Spleen (tissue), 13 donors: ENCODE measurements around the gene NRCAM. TPM values are rescaled to one million over a fixed set of nuclear protein-coding genes. Genes with fewer than 3 reads are reported as not detected.
A peak's percentile ranks its signal among the peaks of the same experiment; 100 is the strongest.
"Not testable (repeated sequence)": the region's sequence is repeated elsewhere in the genome, so short reads cannot be mapped to it uniquely, and the experiment has no call there.

ENCODE experiments used
- DNase-seq: peaks from one replicate; pipeline ENCODE4 v3.0.0-alpha.2; 2020
- H3K27ac ChIP-seq, 8 donors: fragments of 200-600 bp; sonication (generic) in 7 of 8; 1 replicate in 4 of 8; 2 replicates in 4 of 8; pipeline versions ENCODE4 v1.5.0 to v1.8.0; 2016 to 2021; ENCODE audit warnings: inconsistent platforms in 4 of 8, mild to moderate bottlenecking in 4 of 8, moderate library complexity in 1 of 8
- H3K27me3 ChIP-seq, 7 donors: fragments of 200-600 bp; sonication (generic) in 6 of 7; replicated peaks in 1 of 7; 1 replicate in 4 of 7; 2 replicates in 3 of 7; pipeline versions ENCODE4 v1.5.0 to v1.8.0; 2016 to 2021; ENCODE audit warnings: inconsistent platforms in 3 of 7, mild to moderate bottlenecking in 1 of 7
- H3K36me3 ChIP-seq, 6 donors: fragments of 200-600 bp; sonication (generic) in 5 of 6; 1 replicate in 4 of 6; 2 replicates in 2 of 6; pipeline versions ENCODE4 v1.5.0 to v1.8.0; 2016 to 2021; ENCODE audit warnings: inconsistent platforms in 2 of 6
- H3K4me1 ChIP-seq, 6 donors: fragments of 200-600 bp; sonication (generic) in 5 of 6; 1 replicate in 3 of 6; 2 replicates in 3 of 6; pipeline versions ENCODE4 v1.5.0 to v1.8.0; 2016 to 2021; ENCODE audit warnings: inconsistent platforms in 3 of 6
- H3K4me3 ChIP-seq, 8 donors: fragments of 200-600 bp; sonication (generic) in 7 of 8; 1 replicate in 4 of 8; 2 replicates in 4 of 8; pipeline versions ENCODE4 v1.5.0 to v1.8.0; 2016 to 2021; ENCODE audit warnings: inconsistent platforms in 4 of 8, mild to moderate bottlenecking in 4 of 8, moderate library complexity in 2 of 8
- H3K9me3 ChIP-seq, 8 donors: fragments of 200-600 bp; sonication (generic) in 7 of 8; 1 replicate in 4 of 8; 2 replicates in 4 of 8; pipeline versions ENCODE4 v1.5.0 to v1.8.0; 2016 to 2021; ENCODE audit warnings: inconsistent platforms in 4 of 8
- POLR2A ChIP-seq, 3 donors: fragments of 450-650 bp; IDR thresholded peaks; one replicate each; pipeline ENCODE4 v1.5.1; 2017; ENCODE audit warnings: antibody characterized with exemption in 3 of 3, mild to moderate bottlenecking in 1 of 3
- POLR2AphosphoS5 ChIP-seq, 3 donors: sonication (generic); formaldehyde crosslinking; IDR thresholded peaks; one replicate each; pipeline ENCODE4 v1.5.1; 2017; ENCODE audit warnings: antibody characterized with exemption in 3 of 3
- WGBS, 5 donors: extraction: QIAGEN DNeasy Blood & Tissue Kit in 3 of 5; methylation state at CpG; one replicate each; pipeline versions ENCODE4 v1.1.5 to v1.1.7; 2013 to 2018; 5-methylcytosine and 5-hydroxymethylcytosine counted together
- intact Hi-C: fragments of 100-400 bp; cut with DNase I; formaldehyde crosslinking; loops from one replicate; pipeline ENCODE4 v1.15.0; 2023; ENCODE audit warnings: low total_unique reads
- long read RNA-seq, 2 donors: transcript quantifications; one replicate each; lab custom pipeline, GENCODE V29; 2026
- polyA plus RNA-seq, 3 donors: library from polyadenylated mRNA; stranded (reverse); fragments of 200-250 nt; gene quantifications; one replicate each; pipeline ENCODE4 v1.2.1, GENCODE V29; 2013
- total RNA-seq, 7 donors: library from RNA; depleted of rRNA in 3 of 7; stranded (reverse); fragments of >200 nt in 3 of 7; fragmentation: NEBNext Ultra II Directional in 4 of 7; extraction: Animal tissue kit (Norgen Biotek cat#: 25700) in 4 of 7; gene quantifications; one replicate each; pipeline versions ENCODE4 v1.1.0 to v1.2.1, GENCODE V29; 2016 to 2021
- TF ChIP-seq, protein P1 (sequence below), 11 experiments: fragments of 200-600 bp in 7 of 11; fragments of 450-650 bp in 4 of 11; sonication (generic) in 4 of 11; IDR thresholded peaks in 8 of 11; conservative IDR thresholded peaks in 3 of 11; 1 replicate in 7 of 11; 2 replicates in 4 of 11; pipeline versions ENCODE4 v1.4.0 to v1.8.0; 2016 to 2021; ENCODE audit warnings: antibody characterized with exemption in 11 of 11, inconsistent platforms in 4 of 11, mild to moderate bottlenecking in 1 of 11
- donor health status: healthy with polysubstance abuse.
- donor health status: DM: no; HTN: no; CAD: no; lungs with moderate emphysema.
- donor health status: DM: no; HTN: no; CAD: no.
- donor health status: Bipolar disorder and iron deficiency.
- donor health status: healthy.
- donor health status: DM: no; HTN: no; CAD: no.
- donor health status: DM: yes; HTN: yes; CAD: no.

NRCAM gene
- total RNA-seq = 10 to 100 TPM in 6 of 7 donors, 1 to 10 TPM in 1; 4.1 to 88.5 (median 30.2) TPM
- polyA plus RNA-seq = 1 to 10 TPM; 5.4 to 8.7 (median 8.6) TPM
- long read RNA-seq, donor 1 = 0 reads
- long read RNA-seq, donor 2 = 0 reads

DNA sequence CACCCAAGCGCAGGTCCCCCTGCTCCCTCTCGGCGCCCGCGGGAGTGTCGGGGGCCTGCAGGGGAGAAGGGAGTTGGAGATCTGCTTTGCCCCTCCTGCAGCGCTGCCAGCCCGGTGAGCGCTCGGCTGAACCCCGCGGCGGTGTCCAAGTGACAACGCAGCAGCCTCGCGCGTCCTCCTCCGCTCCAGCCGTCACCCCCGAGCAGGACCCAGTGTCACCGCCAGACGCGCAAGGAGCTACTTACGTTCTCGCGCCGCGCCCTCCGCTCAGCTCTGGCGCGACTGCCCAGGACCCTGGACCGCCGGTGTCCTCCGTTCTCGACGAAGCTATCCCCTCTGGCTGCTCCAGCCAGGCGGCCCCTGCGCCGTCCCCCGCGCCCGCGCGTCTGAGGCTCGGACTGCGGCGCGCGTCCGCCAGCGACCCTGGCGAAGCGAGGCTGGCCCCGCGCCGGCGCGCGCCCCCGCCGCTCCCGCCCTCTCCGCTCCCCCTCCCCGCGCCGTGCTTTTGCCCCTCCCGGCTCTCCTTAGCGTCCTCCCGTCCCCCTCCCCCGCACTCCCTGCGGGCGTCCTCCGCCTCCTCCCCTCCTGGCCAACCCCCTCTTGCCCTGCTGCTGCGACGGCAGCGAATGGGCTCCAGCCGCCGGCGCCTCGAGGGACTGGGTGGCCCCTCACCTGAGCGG, at the start of gene NRCAM:
Gene NRCAM, minus strand, starts transcription at position 439 of the 680 bp plus-strand sequence. CDS start 216,372 bp downstream, outside the sequence.
- peak; percentile 80 for DNase-seq
- intact Hi-C loops = no loop called here
- no peak for TF ChIP-seq POLR2A (IDR thresholded peaks at IDR 0.05)
- peak in 2 of 3 donors; percentile 41 to 77 for TF ChIP-seq POLR2AphosphoS5 (IDR thresholded peaks at IDR 0.05)
- TF ChIP-seq, protein P1, sequence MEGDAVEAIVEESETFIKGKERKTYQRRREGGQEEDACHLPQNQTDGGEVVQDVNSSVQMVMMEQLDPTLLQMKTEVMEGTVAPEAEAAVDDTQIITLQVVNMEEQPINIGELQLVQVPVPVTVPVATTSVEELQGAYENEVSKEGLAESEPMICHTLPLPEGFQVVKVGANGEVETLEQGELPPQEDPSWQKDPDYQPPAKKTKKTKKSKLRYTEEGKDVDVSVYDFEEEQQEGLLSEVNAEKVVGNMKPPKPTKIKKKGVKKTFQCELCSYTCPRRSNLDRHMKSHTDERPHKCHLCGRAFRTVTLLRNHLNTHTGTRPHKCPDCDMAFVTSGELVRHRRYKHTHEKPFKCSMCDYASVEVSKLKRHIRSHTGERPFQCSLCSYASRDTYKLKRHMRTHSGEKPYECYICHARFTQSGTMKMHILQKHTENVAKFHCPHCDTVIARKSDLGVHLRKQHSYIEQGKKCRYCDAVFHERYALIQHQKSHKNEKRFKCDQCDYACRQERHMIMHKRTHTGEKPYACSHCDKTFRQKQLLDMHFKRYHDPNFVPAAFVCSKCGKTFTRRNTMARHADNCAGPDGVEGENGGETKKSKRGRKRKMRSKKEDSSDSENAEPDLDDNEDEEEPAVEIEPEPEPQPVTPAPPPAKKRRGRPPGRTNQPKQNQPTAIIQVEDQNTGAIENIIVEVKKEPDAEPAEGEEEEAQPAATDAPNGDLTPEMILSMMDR (IDR thresholded peaks at IDR 0.05 in 8 of 11, conservative IDR thresholded peaks at IDR 0.05 in 3 of 11) = peak in 1 of 11 experiments; percentile 9
- H3K27ac ChIP-seq = peak within 1 kb of the TSS in 7 of 8 donors; percentile 7 to 78 (median 44)
- WGBS, 5 donors = 0 to 3% (median 1%) methylated on average over 7 to 81 of the region's 81 CpGs
- peaks cover 7 to 35% (median 25%) of the 10 kb centered on the region in 6 donors for H3K4me1 ChIP-seq
- peaks cover 0 to 82% (median 41%) of the 10 kb centered on the region in 7 donors for H3K27me3 ChIP-seq
- H3K4me3 ChIP-seq = peak within 1 kb of the TSS; percentile 45 to 80 (median 61)
- H3K9me3 ChIP-seq = no peaks in the 10 kb centered on the region
- no peaks in the 10 kb centered on the region for H3K36me3 ChIP-seq

GRCh38 chr7:108504576-108504975, 48.3 kb upstream of the NRCAM start:
- H3K9me3 ChIP-seq, DNase-seq, H3K27me3 ChIP-seq, H3K4me3 ChIP-seq: not testable (repeated sequence)
- Histone ChIP-seq H3K4me1 (peaks cover 0 to 39% (median 8%) of the 10 kb centered on the region in 6 donors), H3K27ac (peak overlapping the region in 6 of 8 donors; percentile 27 to 85 (median 82)), H3K36me3 (peaks cover 0 to 56% (median 24%) of the 10 kb centered on the region in 6 donors)
- 78 to 89% (median 83%) methylated on average over 3 of the region's 3 CpGs for WGBS, 5 donors
- intact Hi-C loops = loop anchor here (5.0 kb wide), 1 partner anchor 322 kb away; no protein-coding TSS in a partner anchor

GRCh38 chr7:108503112-108504026, 47.1 kb upstream of the NRCAM start:
- H3K9me3 ChIP-seq = no peaks in the 10 kb centered on the region
- TF ChIP-seq, protein P1 (IDR thresholded peaks at IDR 0.05 in 8 of 11, conservative IDR thresholded peaks at IDR 0.05 in 3 of 11) = no peak
- peak in 1 of 3 donors; percentile 46 for TF ChIP-seq POLR2A (IDR thresholded peaks at IDR 0.05)
- WGBS, 5 donors = 59 to 68% (median 62%) methylated on average over 5 of the region's 5 CpGs
- H3K36me3 ChIP-seq = peaks cover 0 to 67% (median 24%) of the 10 kb centered on the region in 6 donors
- intact Hi-C loops = loop anchor here (5.0 kb wide), 1 partner anchor 321 kb away; no protein-coding TSS in a partner anchor
- no peak for DNase-seq
- H3K27me3 ChIP-seq = no peaks in the 10 kb centered on the region
- peak overlapping the region in 1 of 8 donors; percentile 29 for H3K4me3 ChIP-seq
- H3K27ac ChIP-seq = peak overlapping the region; percentile 64 to 85 (median 82)
- H3K4me1 ChIP-seq = peaks cover 0 to 40% (median 8%) of the 10 kb centered on the region in 6 donors

- Histone ChIP-seq H3K4me1 (peaks cover 0 to 45% (median 12%) of the 10 kb centered on the region in 6 donors), H3K4me3 (no peak overlapping the region), H3K27ac (no peak overlapping the region), H3K9me3 (no peaks in the 10 kb centered on the region), H3K36me3 (peaks cover 0 to 77% (median 30%) of the 10 kb centered on the region in 6 donors), H3K27me3 (no peaks in the 10 kb centered on the region)
- intact Hi-C loops = no loop called here
- 92 to 100% (median 97%) methylated on average over 1 of the region's 1 CpG for WGBS, 5 donors
- no peak for TF ChIP-seq POLR2A (IDR thresholded peaks at IDR 0.05)
- TF ChIP-seq, protein P1 (IDR thresholded peaks at IDR 0.05 in 8 of 11, conservative IDR thresholded peaks at IDR 0.05 in 3 of 11) = no peak
- DNase-seq = no peak
Measured at GRCh38 chr7:108499566-108499965, 43.3 kb upstream of the NRCAM start.
